ENCODE results near the gene FAM131B.

FAM131B gene

DNA sequence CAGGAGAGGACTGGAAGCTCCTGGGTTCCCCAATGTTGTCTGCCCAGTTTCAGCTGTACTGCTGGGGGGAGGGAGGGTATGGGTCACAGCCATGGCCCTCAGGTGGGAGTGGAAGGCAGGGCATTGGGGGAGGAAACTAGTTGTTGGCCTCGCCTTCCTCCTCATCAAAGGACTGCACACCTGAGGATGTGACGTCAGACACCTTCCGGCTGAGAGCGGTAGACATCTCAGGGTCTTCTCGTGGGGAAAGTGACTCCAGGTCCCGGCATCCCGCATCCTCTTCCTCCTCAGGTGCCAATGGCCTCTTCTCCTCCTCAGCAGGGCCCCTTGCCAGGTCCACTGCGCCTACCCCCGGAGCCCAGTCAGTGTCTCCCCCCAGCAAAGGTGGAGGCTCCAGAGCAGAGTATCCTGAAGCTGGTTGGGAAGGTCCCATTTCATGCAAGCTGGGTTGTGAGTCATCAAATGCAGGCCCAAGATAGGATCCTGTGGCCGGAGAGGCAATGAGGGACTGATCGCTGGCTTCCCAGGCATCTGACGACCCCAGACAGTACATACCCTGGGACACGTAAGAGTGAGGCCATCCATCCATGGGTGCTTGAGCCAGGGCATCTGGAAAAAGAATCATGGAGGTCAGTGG lies 6.0 kb downstream of the FAM131B start:
- no peak for DNase-seq

DNA sequence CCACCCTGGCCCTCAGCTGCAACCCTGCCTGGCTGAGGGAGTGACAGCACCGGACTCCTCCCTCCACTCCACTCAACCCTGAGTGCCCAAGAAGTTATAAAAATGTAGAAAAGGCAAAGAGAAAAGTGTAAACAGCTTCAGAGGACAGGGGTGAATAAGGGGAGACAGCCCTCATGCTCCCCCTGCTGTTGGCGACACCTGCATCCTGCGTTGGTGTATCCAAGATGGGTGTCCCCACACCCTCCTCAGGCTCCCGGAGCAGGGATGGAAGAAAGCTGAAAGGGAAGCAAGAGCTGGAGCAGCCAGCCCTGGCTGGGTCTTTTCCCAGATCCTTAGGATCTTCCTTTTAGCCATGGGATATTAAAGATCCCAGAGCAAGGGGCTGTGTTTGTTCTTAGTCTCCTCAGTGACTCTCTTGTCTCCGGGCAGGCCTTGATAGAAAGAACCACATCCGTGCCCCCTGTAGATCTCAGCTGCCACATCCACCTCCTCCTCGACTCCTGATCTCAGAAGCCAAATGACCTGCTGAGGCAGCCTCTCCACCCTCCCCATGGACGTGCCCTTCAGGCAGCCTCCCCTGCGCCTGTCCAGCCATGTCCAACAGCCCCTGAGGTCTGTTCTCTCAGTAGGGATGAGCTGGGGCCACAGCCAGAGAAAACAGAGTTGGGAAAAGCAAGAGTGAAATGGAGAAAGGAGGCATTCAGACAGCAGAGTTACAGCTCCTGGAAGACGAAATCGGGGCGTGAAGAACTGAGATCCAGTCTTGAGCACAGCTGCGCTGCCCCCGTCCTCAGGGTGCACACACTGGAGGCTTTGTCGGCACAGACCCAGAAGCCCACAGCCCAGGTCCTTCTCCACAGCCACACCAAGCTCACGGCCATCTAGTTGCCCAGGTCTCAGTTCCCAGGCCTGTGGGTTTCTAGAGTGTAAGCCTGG lies 6.8 kb downstream of the FAM131B start:
- DNase-seq, result no peak

- DNase-seq, result no peak
These were observed 7.5 kb downstream of the FAM131B start for GRCh38 chr7:143354965-143355364.

DNA sequence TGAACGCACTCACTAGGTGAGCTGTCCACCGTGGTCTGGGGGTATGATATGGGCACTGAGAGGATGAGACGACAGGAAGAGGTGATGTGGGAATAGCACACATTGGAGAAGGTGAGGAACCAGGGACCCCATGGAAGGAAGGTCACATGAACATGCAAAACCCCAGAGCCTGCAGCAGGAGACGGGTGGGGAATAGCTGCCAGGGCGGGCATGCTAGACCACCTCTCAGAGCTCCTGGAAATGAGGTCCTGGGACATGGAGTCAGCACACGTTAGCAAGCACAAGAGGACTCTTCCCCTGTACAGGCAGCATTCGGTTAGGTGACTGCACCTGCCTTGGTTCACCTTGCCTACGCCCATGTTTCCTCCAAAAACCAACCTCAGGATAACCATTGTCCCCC lies 8.1 kb downstream of the FAM131B start:
- DNase-seq, result no peak

- DNase-seq, result no peak
These were observed 9.9 kb downstream of the FAM131B start for GRCh38 chr7:143352531-143353002.

DNA sequence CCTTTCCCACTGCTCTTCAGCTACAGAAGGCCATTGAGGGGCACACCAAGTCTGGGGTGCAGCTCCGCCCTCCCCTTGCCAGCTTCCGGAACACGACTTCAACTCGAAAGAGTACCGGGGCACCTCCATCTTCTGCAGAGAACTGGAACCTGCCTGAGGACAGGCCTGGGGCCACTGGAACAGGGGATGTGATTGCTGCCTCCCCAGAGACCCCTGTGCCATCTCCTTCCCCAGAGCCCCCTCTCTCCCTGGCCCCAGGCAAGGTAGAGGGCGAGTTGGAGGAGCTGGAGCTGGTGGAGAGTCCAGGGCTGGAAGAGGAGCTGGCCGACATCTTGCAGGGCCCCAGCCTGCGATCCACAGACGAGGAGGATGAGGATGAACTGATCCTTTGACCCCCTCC lies 10.9 kb downstream of the FAM131B start:
- DNase-seq, result no peak

DNA sequence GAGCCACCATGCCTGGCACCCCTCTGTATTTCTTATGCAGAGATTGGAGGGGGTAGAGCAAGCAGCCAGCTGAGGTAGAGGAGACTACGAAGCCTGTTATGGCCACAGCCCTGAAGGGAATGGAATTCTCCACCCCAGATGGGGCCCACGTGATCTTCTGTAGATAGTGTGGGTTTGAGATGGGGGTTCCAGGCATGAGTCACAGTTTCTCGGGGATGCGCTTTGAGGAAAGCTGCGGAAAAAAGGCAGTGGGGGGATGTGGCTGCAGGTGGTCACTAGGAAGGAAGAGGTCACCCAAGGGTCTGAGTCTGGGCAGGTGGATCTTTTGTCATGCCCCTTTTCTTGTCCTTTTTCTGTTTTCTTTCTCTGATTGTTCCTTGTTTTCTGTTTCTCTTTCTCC lies 11.5 kb downstream of the FAM131B start:
- DNase-seq, result no peak

- DNase-seq, result no peak
These were observed 14.6 kb downstream of the FAM131B start for GRCh38 chr7:143347950-143348349.

GRCh38 chr7:143346018-143346417 lies 16.5 kb downstream of the FAM131B start:
- no peak for DNase-seq

GRCh38 chr7:143345428-143345900 lies 17.0 kb downstream of the FAM131B start:
- peak; percentile 55 for DNase-seq

GRCh38 chr7:143343596-143343995 lies 18.9 kb downstream of the FAM131B start:
- DNase-seq, result no peak

GRCh38 chr7:143341842-143342241 lies 20.7 kb downstream of the FAM131B start:
- DNase-seq, result no peak

- no peak for DNase-seq
These were observed 25.3 kb downstream of the FAM131B start for GRCh38 chr7:143337216-143337615.

DNA sequence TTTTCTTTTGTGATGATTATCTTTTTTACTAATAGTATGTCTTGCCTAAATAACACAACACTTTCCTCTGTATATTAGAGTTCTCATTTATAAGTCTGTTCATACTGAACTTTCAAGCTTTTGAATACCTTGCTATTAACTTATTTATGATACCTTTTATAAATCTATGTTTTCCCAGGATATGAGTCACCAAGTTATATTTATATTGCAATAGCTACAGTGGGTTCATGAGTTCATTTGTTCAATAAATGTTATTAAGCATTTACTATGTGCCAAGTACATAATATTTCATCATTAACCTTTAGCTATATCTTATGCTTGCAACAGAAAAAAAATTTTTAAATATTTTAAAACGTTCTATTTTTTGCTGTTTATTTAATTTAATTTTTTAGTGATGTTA lies 28.3 kb downstream of the FAM131B start:
- DNase-seq, result no peak

- DNase-seq, result no peak
These were observed 31.2 kb downstream of the FAM131B start for GRCh38 chr7:143331179-143331801.

DNA sequence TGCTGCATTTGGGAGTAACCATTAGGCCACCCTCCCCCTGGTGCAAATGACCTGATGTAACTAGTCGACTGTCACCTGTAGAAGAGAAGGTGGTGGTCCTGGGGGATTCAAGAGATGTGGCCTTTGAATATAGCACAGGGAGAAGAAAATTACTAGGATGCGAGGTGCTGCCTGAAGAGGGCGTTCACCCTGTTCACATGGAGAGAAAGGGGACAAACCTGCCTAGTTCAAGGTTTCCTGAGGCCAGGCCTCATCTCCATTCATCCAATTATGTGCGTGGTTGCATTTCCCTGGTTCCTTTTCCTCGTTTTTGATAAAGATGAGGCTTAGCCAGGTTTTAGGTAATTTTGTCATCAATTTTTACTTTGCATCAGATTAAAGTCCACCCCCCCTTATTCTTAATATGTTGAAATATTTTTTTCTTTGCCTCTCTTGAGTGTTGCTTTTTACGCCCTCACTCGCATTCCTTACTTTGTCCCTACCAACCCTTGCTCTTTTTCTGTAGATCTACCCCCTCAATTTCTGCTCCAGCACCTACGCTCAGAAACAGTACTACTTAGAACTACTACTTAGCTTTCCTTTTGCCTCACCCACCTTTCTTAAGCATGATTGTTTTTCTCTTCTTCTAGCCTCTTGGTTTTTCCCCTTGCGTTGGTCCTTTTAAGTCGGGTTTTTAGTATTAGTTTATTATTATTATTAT lies 32.9 kb downstream of the FAM131B start:
- DNase-seq, result no peak

GRCh38 chr7:143327903-143328302 lies 34.6 kb downstream of the FAM131B start:
- DNase-seq, result no peak

DNA sequence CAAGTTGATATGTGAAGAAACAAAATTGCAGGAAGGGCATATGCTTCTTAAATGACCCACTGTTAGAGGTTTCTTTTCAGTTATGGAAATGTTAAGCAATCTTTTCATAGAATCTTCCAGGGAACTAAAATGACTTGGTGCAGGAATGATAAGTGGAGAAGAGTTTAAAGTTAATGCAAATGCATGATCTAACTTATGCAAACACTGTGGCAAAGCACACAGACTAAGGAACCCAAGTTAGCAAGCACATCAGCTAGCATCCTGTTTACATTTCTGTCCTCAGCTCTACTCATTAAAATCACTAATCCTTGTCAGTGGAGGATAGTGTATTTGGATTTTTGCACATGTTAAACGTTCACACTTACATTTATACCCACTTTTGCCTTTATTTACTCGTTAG lies 37.3 kb downstream of the FAM131B start:
- no peak for DNase-seq

DNA sequence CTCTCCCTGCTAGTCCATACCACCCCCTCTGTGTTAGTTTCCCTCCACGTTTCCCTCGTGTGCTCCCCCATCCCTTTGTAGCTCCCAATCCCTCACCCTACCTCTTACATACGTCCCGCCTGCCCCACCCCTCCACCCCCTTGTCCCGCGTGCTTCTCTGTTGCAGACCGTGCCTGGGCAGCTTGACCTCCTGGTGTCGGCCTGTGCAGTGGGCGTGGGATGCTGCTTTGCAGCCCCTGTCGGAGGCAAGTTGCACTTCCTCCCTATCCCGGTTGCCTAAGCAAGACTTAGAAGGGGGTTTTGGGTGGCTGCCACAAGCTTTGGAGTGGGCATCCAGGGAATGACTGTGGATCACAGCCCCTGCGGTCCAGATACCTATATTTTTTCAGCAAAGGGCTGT lies 38.9 kb downstream of the FAM131B start:
- DNase-seq, result no peak

- DNase-seq, result no peak
These were observed 39.5 kb downstream of the FAM131B start for GRCh38 chr7:143322760-143323633.

DNA sequence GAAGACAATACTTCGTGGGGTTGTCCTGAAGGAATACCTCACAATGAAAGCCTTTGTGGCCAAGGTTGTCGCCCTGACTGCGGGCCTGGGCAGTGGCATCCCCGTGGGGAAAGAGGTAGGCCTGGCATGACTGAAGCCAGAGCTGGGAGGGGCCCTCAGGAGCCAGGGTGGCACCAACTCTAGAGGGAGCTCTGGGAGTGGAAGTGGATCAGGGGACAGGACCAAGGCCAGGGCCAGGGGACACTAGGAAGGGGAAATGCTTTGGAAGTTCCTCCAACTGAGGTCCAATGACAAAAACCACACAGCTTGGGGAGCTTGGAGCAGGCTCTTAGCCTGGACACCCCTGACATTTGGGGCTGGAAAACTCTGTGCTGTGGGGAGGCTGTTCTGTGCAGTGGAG lies 40.8 kb downstream of the FAM131B start:
- DNase-seq, result no peak

DNA sequence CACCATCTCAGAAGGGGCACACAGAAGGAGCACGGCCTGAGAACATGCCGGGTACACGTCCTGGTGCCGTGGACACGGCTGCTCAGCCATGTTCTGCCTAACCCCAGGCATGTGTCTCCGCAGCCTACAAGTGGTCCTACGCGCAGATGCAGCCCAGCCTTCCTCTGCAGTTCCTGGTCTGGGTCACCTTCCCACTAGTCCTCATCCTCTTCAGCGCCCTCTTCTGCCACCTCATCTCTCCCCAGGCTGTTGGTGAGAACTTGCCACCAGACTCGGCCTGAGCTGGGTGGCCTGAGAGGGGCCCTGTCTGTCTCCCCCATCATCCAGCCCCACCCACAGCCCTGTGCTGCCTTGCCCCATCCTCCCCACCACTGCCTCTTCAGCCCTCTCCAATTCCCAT lies 41.3 kb downstream of the FAM131B start:
- no peak for DNase-seq

All from effector CD4-positive, alpha-beta T cell (primary cell).